ENCODE measurements around the gene PSMC3. TPM values are rescaled to one million over a fixed set of nuclear protein-coding genes. Genes with fewer than 3 reads are reported as not detected.

Gene PSMC3
- total and polyA plus RNA-seq, 7 experiments from 2014 or later = 42.2 to 149 (median 59.2) TPM

DNA sequence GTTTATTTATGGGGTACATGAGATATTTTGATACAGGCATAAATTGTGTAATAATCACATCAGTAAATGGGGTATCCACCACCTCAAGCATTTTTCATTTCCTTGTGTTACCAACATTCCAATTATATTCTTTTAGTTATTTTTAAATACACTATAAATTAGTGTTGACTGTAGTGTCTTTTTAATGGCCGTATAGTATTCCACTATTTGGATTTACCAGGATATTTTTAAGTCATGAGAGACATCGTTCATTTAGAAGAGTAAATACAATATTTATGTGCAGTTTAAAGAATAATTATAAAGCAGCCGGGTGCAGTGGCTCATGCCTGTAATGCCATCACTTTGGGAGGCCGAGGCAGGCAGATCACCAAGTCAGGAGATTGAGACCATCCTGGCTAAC, 41.7 kb downstream of the PSMC3 start:
- Histone ChIP-seq H3K36me3 (ENCODE audit: control insufficient read depth in 2 of 3, insufficient read depth in 3 of 3, low read length in 3 of 3) (no peaks in the 10 kb centered on the region), H3K4me3 (ENCODE audit: low read length) (no peak overlapping the region), H3K27me3 (ENCODE audit: control insufficient read depth in 2 of 2, insufficient read depth in 2 of 2, low read length in 2 of 2) (no peaks in the 10 kb centered on the region), H3K9me3 (ENCODE audit: control insufficient read depth in 2 of 3, low read length in 3 of 3) (no peaks in the 10 kb centered on the region), H3K4me1 (ENCODE audit: control insufficient read depth in 2 of 2, insufficient read depth in 2 of 2, low read length in 2 of 2) (peaks cover under 1% of the 10 kb centered on the region in 2 donors), H3K27ac (ENCODE audit: low read depth, low read length) (no peak overlapping the region)
- H3K27me3 Mint-ChIP-seq = no peaks in the 10 kb centered on the region
- intact Hi-C loops (cut with micrococcal nuclease) = no loop called here
- no peak overlapping the region for H3K4me3 Mint-ChIP-seq
- DNase-seq = no peak
- peaks cover 0 to 1% (median 0%) of the 10 kb centered on the region in 11 donors for H3K9me3 Mint-ChIP-seq
- CTCF ChIA-PET = no interaction called here
- no peaks in the 10 kb centered on the region for H3K36me3 Mint-ChIP-seq
- H3K27ac Mint-ChIP-seq = no peak overlapping the region
- POLR2A ChIA-PET = no interaction called here
- no peak for ATAC-seq
- H3K4me1 Mint-ChIP-seq = peaks cover 5 to 17% (median 7%) of the 10 kb centered on the region in 7 donors

DNA sequence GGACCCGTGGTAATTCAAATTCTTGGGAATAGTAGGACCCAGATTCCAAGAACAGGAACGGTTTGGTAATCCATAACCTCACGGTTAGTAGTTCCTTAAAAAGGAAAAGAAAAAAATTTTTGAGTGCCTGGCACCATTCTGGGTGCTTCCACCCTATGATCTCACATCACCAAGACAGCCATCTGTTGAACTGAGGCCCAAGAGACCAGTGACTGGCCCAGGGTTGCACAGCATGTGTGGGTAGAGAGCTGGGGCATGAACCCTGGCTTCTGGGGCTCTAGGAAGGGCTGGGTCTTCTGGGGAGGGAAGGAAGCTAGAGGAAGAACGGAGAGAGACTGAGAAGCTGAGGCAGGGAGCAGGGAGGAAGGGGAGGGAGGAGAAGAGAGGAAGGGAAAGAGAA, 43.2 kb downstream of the PSMC3 start:
- no peaks in the 10 kb centered on the region for H3K4me1 ChIP-seq (ENCODE audit: control insufficient read depth in 2 of 2, insufficient read depth in 2 of 2, low read length in 2 of 2)
- H3K36me3 Mint-ChIP-seq = no peaks in the 10 kb centered on the region
- no peak overlapping the region for H3K27ac ChIP-seq (ENCODE audit: low read depth, low read length)
- no peak for ATAC-seq
- no peaks in the 10 kb centered on the region for H3K36me3 ChIP-seq (ENCODE audit: control insufficient read depth in 2 of 3, insufficient read depth in 3 of 3, low read length in 3 of 3)
- no peak for DNase-seq
- no peak overlapping the region for H3K4me3 Mint-ChIP-seq
- POLR2A ChIA-PET = interaction anchor here (2.5 kb wide), 1 partner anchor 10 kb away, joined by 10 read pairs; no protein-coding TSS in a partner anchor
- peaks cover 0 to 15% (median 3%) of the 10 kb centered on the region in 7 donors for H3K4me1 Mint-ChIP-seq
- H3K4me3 ChIP-seq (ENCODE audit: low read length) = no peak overlapping the region
- no peaks in the 10 kb centered on the region for H3K9me3 ChIP-seq (ENCODE audit: control insufficient read depth in 2 of 3, low read length in 3 of 3)
- intact Hi-C loops (cut with micrococcal nuclease) = no loop called here
- CTCF ChIA-PET = interaction anchor here (1.4 kb wide), 1 partner anchor 9 kb away, joined by 10 read pairs; no protein-coding TSS in a partner anchor
- no peak overlapping the region for H3K27ac Mint-ChIP-seq
- no peaks in the 10 kb centered on the region for H3K27me3 ChIP-seq (ENCODE audit: control insufficient read depth in 2 of 2, insufficient read depth in 2 of 2, low read length in 2 of 2)
- no peaks in the 10 kb centered on the region for H3K27me3 Mint-ChIP-seq
- peaks cover 0 to 1% (median 0%) of the 10 kb centered on the region in 11 donors for H3K9me3 Mint-ChIP-seq

DNA sequence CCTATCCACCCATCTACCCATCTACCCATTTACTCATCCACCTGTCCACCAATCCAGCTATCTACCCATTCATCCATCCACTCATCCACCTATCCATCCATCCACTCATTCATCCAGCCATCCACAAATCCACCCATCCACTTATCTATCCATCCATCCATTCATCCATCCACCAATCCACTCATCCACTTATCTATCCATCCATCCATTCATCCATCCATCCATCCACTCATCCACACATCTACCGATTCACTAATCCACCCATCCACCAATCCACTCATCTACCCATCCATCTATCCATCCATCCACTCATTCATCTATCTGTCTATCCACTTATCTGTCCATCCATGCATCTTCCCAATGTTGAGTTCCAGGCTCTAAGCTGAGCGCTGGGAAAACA, 46.2 kb downstream of the PSMC3 start:
- Mint-ChIP-seq H3K9me3 (peaks cover 0 to 1% (median 0%) of the 10 kb centered on the region in 11 donors), H3K4me1 (peaks cover 0 to 19% (median 4%) of the 10 kb centered on the region in 7 donors), H3K36me3 (no peaks in the 10 kb centered on the region), H3K4me3 (no peak overlapping the region), H3K27ac (no peak overlapping the region), H3K27me3 (no peaks in the 10 kb centered on the region)
- Histone ChIP-seq H3K4me1 (ENCODE audit: control insufficient read depth in 2 of 2, insufficient read depth in 2 of 2, low read length in 2 of 2) (no peaks in the 10 kb centered on the region), H3K9me3 (ENCODE audit: control insufficient read depth in 2 of 3, low read length in 3 of 3) (no peaks in the 10 kb centered on the region), H3K36me3 (ENCODE audit: control insufficient read depth in 2 of 3, insufficient read depth in 3 of 3, low read length in 3 of 3) (no peaks in the 10 kb centered on the region), H3K27me3 (ENCODE audit: control insufficient read depth in 2 of 2, insufficient read depth in 2 of 2, low read length in 2 of 2) (no peaks in the 10 kb centered on the region), H3K27ac (ENCODE audit: low read depth, low read length) (no peak overlapping the region), H3K4me3 (ENCODE audit: low read length) (no peak overlapping the region)
- ATAC-seq = no peak
- intact Hi-C loops (cut with micrococcal nuclease) = no loop called here
- DNase-seq = no peak
- ChIA-PET CTCF (no interaction called here), POLR2A (interaction anchor here (0.8 to 2.9 kb wide), 4 partner anchors 8 to 27 kb away, joined by 3 to 7 read pairs (median 6); no protein-coding TSS in a partner anchor)

DNA sequence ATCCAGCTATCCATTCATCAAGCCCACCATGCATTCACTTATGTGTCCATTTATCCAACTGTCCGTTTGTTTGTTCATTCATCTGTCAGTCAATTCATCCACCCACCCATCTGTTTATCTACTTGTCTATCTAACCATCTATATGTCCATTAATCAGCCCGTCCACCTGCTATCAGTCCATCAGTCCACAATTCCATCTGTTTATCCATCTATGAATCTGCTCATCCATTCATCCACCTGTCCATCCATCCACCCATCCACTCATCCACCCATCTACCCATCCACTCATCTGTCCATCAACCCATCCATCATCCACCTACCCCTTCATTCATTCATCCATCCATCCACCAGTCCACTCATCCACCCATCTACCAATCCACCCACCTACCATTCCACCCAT, 46.9 kb downstream of the PSMC3 start:
- Mint-ChIP-seq H3K36me3 (no peaks in the 10 kb centered on the region), H3K9me3 (peaks cover 0 to 1% (median 0%) of the 10 kb centered on the region in 11 donors), H3K4me3 (no peak overlapping the region), H3K27me3 (no peaks in the 10 kb centered on the region), H3K4me1 (peaks cover 0 to 22% (median 4%) of the 10 kb centered on the region in 7 donors), H3K27ac (no peak overlapping the region)
- intact Hi-C loops (cut with micrococcal nuclease) = no loop called here
- Histone ChIP-seq H3K4me1 (ENCODE audit: control insufficient read depth in 2 of 2, insufficient read depth in 2 of 2, low read length in 2 of 2) (no peaks in the 10 kb centered on the region), H3K4me3 (ENCODE audit: low read length) (no peak overlapping the region), H3K9me3 (ENCODE audit: control insufficient read depth in 2 of 3, low read length in 3 of 3) (no peaks in the 10 kb centered on the region), H3K27ac (ENCODE audit: low read depth, low read length) (no peak overlapping the region), H3K36me3 (ENCODE audit: control insufficient read depth in 2 of 3, insufficient read depth in 3 of 3, low read length in 3 of 3) (no peaks in the 10 kb centered on the region), H3K27me3 (ENCODE audit: control insufficient read depth in 2 of 2, insufficient read depth in 2 of 2, low read length in 2 of 2) (no peaks in the 10 kb centered on the region)
- ChIA-PET CTCF (interaction anchor here (0.6 to 0.9 kb wide), 2 partner anchors 21 to 28 kb away, joined by 3 read pairs; no protein-coding TSS in a partner anchor), POLR2A (interaction anchor here (0.9 to 2.9 kb wide), 7 partner anchors 9 to 33 kb away, joined by 3 to 7 read pairs (median 6); no protein-coding TSS in a partner anchor)
- no peak for ATAC-seq
- DNase-seq = no peak

DNA sequence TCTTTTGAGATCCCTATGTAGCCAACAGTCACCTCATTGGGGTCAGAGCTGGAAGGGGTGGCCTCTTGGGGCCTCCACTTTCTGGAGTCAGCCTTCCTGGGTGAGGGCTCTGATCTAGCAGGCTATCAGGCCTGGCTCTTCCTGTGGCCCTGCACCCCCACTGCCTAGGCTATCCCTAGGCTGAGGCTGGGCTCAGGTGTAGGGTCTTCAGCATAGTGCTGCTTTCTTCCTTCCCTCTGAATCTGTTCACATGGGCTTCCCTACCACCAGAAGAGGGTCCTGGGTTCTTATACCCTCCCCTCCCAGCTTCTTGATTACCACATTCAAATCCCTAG, 47.4 kb downstream of the PSMC3 start:
- peak overlapping the region in 1 of 9 donors; percentile 47 for H3K27ac Mint-ChIP-seq
- peaks cover 0 to under 1% of the 10 kb centered on the region in 2 donors for H3K4me1 ChIP-seq (ENCODE audit: control insufficient read depth in 2 of 2, insufficient read depth in 2 of 2, low read length in 2 of 2)

DNA sequence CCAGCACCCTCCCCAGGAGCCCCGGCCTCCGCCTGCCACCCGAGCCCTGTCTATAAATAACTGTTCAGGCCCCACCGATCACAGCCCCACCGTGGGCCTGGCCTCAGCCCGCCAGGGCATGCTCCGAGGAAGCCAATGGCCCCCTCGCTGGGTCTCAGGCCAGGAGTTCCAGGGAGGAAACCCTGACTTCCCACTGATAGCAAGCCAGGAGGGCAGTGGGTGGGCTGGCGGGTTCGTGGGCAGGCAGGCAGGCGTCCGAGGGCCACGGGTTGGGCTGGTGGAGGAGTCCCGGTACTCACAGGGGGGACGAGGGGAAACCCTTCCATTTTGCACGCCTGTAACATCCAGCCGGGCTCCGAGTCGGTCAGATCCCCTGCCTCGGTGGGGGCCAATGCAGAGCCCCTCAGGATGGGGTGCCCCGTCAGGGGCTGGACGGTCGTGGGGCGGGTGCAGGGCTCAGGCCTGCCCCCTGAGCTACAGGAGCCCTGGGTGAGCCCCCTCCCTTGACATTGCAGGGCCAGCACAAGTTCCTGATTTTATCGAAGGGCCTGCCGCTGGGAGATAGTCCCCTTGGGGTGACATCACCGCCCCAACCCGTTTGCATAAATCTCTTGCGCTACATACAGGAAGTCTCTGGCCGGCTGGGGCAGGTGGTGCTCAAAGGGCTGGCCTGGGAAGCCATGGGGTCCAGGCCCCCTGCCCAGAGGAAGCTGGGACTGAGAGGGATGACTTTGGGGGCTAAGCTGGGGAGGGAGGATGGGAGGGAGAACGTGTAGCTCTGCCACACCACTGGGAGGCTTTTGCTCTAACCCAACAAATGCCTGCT, 48.0 kb downstream of the PSMC3 start, which contains the start of gene SPI1:
TSS of gene SPI1 (minus strand) at position 538 of the 826 bp plus-strand sequence. CDS start at position 344, 194 bp downstream.
- Histone ChIP-seq H3K9me3 (ENCODE audit: control insufficient read depth in 2 of 3, low read length in 3 of 3) (no peaks in the 10 kb centered on the region), H3K4me1 (ENCODE audit: control insufficient read depth in 2 of 2, insufficient read depth in 2 of 2, low read length in 2 of 2) (peaks cover 0 to 3% of the 10 kb centered on the region in 2 donors), H3K4me3 (ENCODE audit: low read length) (no peak within 1 kb of the TSS), H3K27ac (ENCODE audit: low read depth, low read length) (no peak within 1 kb of the TSS), H3K36me3 (ENCODE audit: control insufficient read depth in 2 of 3, insufficient read depth in 3 of 3, low read length in 3 of 3) (no peaks in the 10 kb centered on the region), H3K27me3 (ENCODE audit: control insufficient read depth in 2 of 2, insufficient read depth in 2 of 2, low read length in 2 of 2) (no peaks in the 10 kb centered on the region)
- Mint-ChIP-seq H3K27ac (peak within 1 kb of the TSS in 3 of 9 donors; percentile 31 to 63 (median 34)), H3K27me3 (no peaks in the 10 kb centered on the region), H3K4me3 (peak within 1 kb of the TSS in 1 of 10 donors; percentile 27), H3K9me3 (no peaks in the 10 kb centered on the region), H3K36me3 (no peaks in the 10 kb centered on the region), H3K4me1 (peaks cover 0 to 23% (median 4%) of the 10 kb centered on the region in 7 donors)
- CTCF ChIA-PET = interaction anchor here (0.6 to 1.5 kb wide), 4 partner anchors 11 to 38 kb away, joined by 3 to 4 read pairs (median 3); no protein-coding TSS in a partner anchor
- POLR2A ChIA-PET = interaction anchor here (0.6 to 2.9 kb wide), 8 partner anchors 10 to 1263 kb away, joined by 3 to 7 read pairs (median 3); no protein-coding TSS in a partner anchor
- no peak for DNase-seq
- ATAC-seq = peak; percentile 77
- intact Hi-C loops (cut with micrococcal nuclease) = no loop called here

More for the DNA sequence above, 47.4 kb downstream of the PSMC3 start:
- H3K4me3 Mint-ChIP-seq = no peak overlapping the region
- H3K9me3 Mint-ChIP-seq = peaks cover 0 to 1% (median 0%) of the 10 kb centered on the region in 11 donors
- ChIA-PET POLR2A (interaction anchor here (0.6 to 2.9 kb wide), 7 partner anchors 9 to 1263 kb away, joined by 3 to 7 read pairs (median 3); no protein-coding TSS in a partner anchor), CTCF (interaction anchor here (0.6 to 0.9 kb wide), 3 partner anchors 21 to 37 kb away, joined by 3 to 4 read pairs (median 3); no protein-coding TSS in a partner anchor)
- no peaks in the 10 kb centered on the region for H3K36me3 Mint-ChIP-seq
- H3K36me3 ChIP-seq (ENCODE audit: control insufficient read depth in 2 of 3, insufficient read depth in 3 of 3, low read length in 3 of 3) = no peaks in the 10 kb centered on the region
- no peaks in the 10 kb centered on the region for H3K27me3 Mint-ChIP-seq
- H3K9me3 ChIP-seq (ENCODE audit: control insufficient read depth in 2 of 3, low read length in 3 of 3) = no peaks in the 10 kb centered on the region
- H3K27ac ChIP-seq (ENCODE audit: low read depth, low read length) = no peak overlapping the region
- no peak overlapping the region for H3K4me3 ChIP-seq (ENCODE audit: low read length)
- H3K4me1 Mint-ChIP-seq = peaks cover 0 to 25% (median 4%) of the 10 kb centered on the region in 7 donors
- H3K27me3 ChIP-seq (ENCODE audit: control insufficient read depth in 2 of 2, insufficient read depth in 2 of 2, low read length in 2 of 2) = no peaks in the 10 kb centered on the region
- no peak for ATAC-seq
- no peak for DNase-seq
- intact Hi-C loops (cut with micrococcal nuclease) = no loop called here
